B cell (primary cell): ENCODE measurements around the gene COG5. TPM values are rescaled to one million over a fixed set of nuclear protein-coding genes. Genes with fewer than 3 reads are reported as not detected.

Experiments
- ATAC-seq: fragments of 200-7000 bp; cut with Tn5 transposase; one replicate; pipeline ENCODE4 v1.10.0; 2021; ENCODE audit warnings: low read depth, mild to moderate bottlenecking, moderate number of reproducible peaks, moderate library complexity
- CTCF ChIA-PET: fragments of 350-600 bp; sonication (Branson Sonifier 250); formaldehyde crosslinking; loops from one replicate; lab custom pipeline; 2021; ENCODE audit warnings: antibody characterized with exemption, inconsistent platforms; lab: Charles Lee
- POLR2A ChIA-PET: fragments of 350-600 bp; sonication (Branson Sonifier 250); formaldehyde crosslinking; loops from one replicate; lab custom pipeline; 2021; ENCODE audit warnings: antibody characterized with exemption; lab: Charles Lee
- DNase-seq: peaks from one replicate; pipeline ENCODE4 v3.0.0; 2013
- H2AFZ ChIP-seq: 2 replicates; pipeline ENCODE4 v1.6.1; 2012; ENCODE audit warnings: mild to moderate bottlenecking, low read depth, low read length; ENCODE audit not compliant: insufficient read depth, poor library complexity, severe bottlenecking
- H3K27ac ChIP-seq, 2 donors: 1 replicate in 1 of 2; 2 replicates in 1 of 2; pipeline ENCODE4 v1.5.1; 2012 to 2013; ENCODE audit warnings: low read length in 2 of 2, mild to moderate bottlenecking in 2 of 2, moderate library complexity in 1 of 2
- H3K27me3 ChIP-seq, 4 experiments: fragments of 200-600 bp in 1 of 4; sonication (generic) in 1 of 4; replicated peaks in 1 of 4; 1 replicate in 2 of 4; 2 replicates in 2 of 4; pipeline versions ENCODE4 v1.6.1 to v1.7.0; 2013 to 2016; ENCODE audit warnings: low read length in 3 of 4, mild to moderate bottlenecking in 2 of 4, mixed read lengths in 1 of 4, moderate library complexity in 1 of 4; ENCODE audit not compliant: insufficient read depth in 4 of 4, control insufficient read depth in 3 of 4; ENCODE audit errors: control extremely low read depth in 1 of 4
- H3K36me3 ChIP-seq, 2 experiments: replicated peaks in 1 of 2; 1 replicate in 1 of 2; 2 replicates in 1 of 2; pipeline versions ENCODE4 v1.6.1 to v1.7.1; 2013; ENCODE audit warnings: low read length in 1 of 2; ENCODE audit not compliant: insufficient read depth in 2 of 2, control insufficient read depth in 1 of 2; ENCODE audit errors: control extremely low read depth in 1 of 2, extremely low read depth in 1 of 2
- H3K4me1 ChIP-seq, 2 donors: fragments of 200-600 bp in 1 of 2; sonication (generic) in 1 of 2; 1 replicate in 1 of 2; 2 replicates in 1 of 2; pipeline versions ENCODE4 v1.5.1 to v1.6.1; 2013 to 2017; ENCODE audit warnings: low read length in 2 of 2; ENCODE audit not compliant: control insufficient read depth in 2 of 2, insufficient read depth in 2 of 2
- H3K4me2 ChIP-seq: replicated peaks from 2 replicates; pipeline ENCODE3; 2012; ENCODE audit warnings: mild to moderate bottlenecking, low read depth, low read length; ENCODE audit not compliant: poor library complexity, severe bottlenecking
- H3K4me3 ChIP-seq, 5 experiments: fragments of 200-600 bp in 1 of 5; sonication (generic) in 1 of 5; 1 replicate in 3 of 5; 2 replicates in 2 of 5; pipeline versions ENCODE4 v1.5.1 to v1.7.0; 2011 to 2016; ENCODE audit warnings: low read length in 4 of 5, mild to moderate bottlenecking in 4 of 5, low read depth in 2 of 5, control low read depth in 1 of 5, moderate library complexity in 1 of 5; ENCODE audit not compliant: insufficient read depth in 1 of 5; ENCODE audit errors: control extremely low read depth in 1 of 5, extremely low read depth in 1 of 5
- H3K79me2 ChIP-seq: fragments of 200-600 bp; sonication (generic); one replicate; pipeline ENCODE4 v1.6.0; 2016; ENCODE audit warnings: low read length; ENCODE audit not compliant: control insufficient read depth, insufficient read depth
- H3K9ac ChIP-seq: fragments of 200-600 bp; sonication (generic); 2 replicates; pipeline ENCODE4 v1.6.1; 2017; ENCODE audit warnings: mild to moderate bottlenecking, low read length, moderate library complexity
- H3K9me3 ChIP-seq, 3 donors: one replicate each; pipeline versions ENCODE4 v1.6.1 to v1.7.1; 2013; ENCODE audit warnings: low read length in 2 of 3; ENCODE audit not compliant: control insufficient read depth in 2 of 3, insufficient read depth in 1 of 3; ENCODE audit errors: control extremely low read depth in 1 of 3
- H4K20me1 ChIP-seq: 2 replicates; pipeline ENCODE4 v1.6.0; 2012; ENCODE audit warnings: mild to moderate bottlenecking, low read length; ENCODE audit not compliant: insufficient read depth, control insufficient read depth, poor library complexity, severe bottlenecking
- H3K27ac Mint-ChIP-seq: one replicate; pipeline ENCODE4 v1.8.0; 2021; ENCODE audit warnings: mixed read lengths
- H3K27me3 Mint-ChIP-seq: one replicate; pipeline ENCODE4 v1.8.0; 2021; ENCODE audit warnings: mixed read lengths
- H3K4me1 Mint-ChIP-seq: one replicate; pipeline ENCODE4 v1.8.0; 2021; ENCODE audit warnings: mixed read lengths
- H3K4me3 Mint-ChIP-seq: one replicate; pipeline ENCODE4 v1.8.0; 2021; ENCODE audit warnings: mixed read lengths
- H3K9me3 Mint-ChIP-seq: one replicate; pipeline ENCODE4 v1.8.0; 2022; ENCODE audit warnings: mixed read lengths; ENCODE audit not compliant: insufficient read depth
- EZH2 ChIP-seq: IDR thresholded peaks from 2 replicates; pipeline ENCODE4 v1.6.1; 2012; ENCODE audit warnings: borderline replicate concordance, low read depth, mild to moderate bottlenecking, moderate library complexity, low read length; ENCODE audit not compliant: insufficient read depth, poor library complexity, severe bottlenecking
- WGBS: methylation state at CpG from one replicate; pipeline ENCODE4 v1.1.5; 2013; ENCODE audit warnings: missing lambda C conversion rate; ENCODE audit not compliant: insufficient coverage; 5-methylcytosine and 5-hydroxymethylcytosine counted together
- intact Hi-C: fragments of 100-400 bp; cut with micrococcal nuclease; formaldehyde crosslinking; loops from one replicate; pipeline ENCODE4 v1.10.0; 2022
- polyA plus RNA-seq: library from polyadenylated mRNA; depleted of rRNA; stranded (reverse); fragments of >200 nt; gene quantifications from 2 replicates; pipeline ENCODE4 v1.2.3, GENCODE V29; 2012
- total RNA-seq, 2 donors: library from RNA; stranded (reverse); fragments of 120-200 nt in 1 of 2; gene quantifications; 1 replicate in 1 of 2; 2 replicates in 1 of 2; pipeline versions ENCODE4 v1.2.3 to v1.2.4, GENCODE V29; 2013 to 2022
- TF ChIP-seq, protein P1 (sequence below): fragments of 200-600 bp; IDR thresholded peaks from one replicate; pipeline ENCODE4 v1.8.0; 2022; ENCODE audit warnings: antibody characterized with exemption, mild to moderate bottlenecking

COG5 gene
- total and polyA plus RNA-seq, 2 donors (not counting 1 experiment from before 2014, with no cell fraction given): 7.0 to 73.0 TPM

DNA sequence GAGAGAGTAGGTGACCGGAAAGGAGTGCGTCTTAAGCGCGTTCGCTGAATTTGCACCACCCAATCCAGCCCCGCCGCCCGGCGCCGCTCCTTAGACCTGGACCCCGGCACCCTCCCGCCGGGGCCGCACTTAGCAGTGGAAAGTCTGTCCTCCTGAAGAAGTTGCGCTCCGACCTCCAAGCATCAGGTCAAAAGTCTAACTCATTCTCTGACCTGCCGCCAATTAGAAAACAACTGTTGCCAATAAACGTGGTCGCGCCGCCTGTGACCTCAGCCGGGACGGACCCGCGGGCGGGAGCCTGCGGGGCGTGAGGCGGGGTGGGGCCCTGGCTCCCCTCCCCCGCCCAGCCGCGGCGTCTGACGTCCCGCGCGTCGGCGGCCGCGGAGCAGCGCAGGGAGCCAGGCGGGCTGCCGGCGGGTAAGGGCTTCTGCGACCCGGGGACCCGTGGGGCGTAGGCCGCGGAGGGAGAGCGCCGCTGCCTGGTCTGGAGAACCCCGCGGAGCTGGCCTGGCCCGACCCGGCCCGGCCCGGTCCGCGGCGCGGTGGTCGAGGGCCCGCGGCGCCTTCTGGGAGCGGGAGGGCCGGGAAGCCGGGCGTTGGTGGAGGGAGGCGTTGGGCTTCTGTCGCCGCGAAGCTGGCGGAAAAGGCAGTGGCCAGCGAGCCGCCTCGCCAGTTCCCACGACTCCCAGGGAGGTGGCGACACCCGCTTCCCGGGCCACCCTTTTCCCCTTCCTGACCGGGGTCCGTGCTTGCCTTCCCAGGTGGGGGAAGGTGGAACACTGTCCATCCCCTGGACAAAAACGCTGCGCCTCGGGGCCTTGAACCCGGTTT, 16.4 kb upstream of the COG5 start, which contains the start of gene BCAP29:
Gene BCAP29, plus strand, starts transcription at position 362 of the 831 bp plus-strand sequence. CDS start 527 bp downstream, outside the sequence.
- peak within 1 kb of the TSS; percentile 66 to 80 for H3K27ac ChIP-seq
- H3K27me3 ChIP-seq: no peaks in the 10 kb centered on the region
- peak within 1 kb of the TSS; percentile 94 for H3K9ac ChIP-seq
- ATAC-seq (peak; percentile 98), DNase-seq (peak; percentile 87)
- TF ChIP-seq, protein P1, sequence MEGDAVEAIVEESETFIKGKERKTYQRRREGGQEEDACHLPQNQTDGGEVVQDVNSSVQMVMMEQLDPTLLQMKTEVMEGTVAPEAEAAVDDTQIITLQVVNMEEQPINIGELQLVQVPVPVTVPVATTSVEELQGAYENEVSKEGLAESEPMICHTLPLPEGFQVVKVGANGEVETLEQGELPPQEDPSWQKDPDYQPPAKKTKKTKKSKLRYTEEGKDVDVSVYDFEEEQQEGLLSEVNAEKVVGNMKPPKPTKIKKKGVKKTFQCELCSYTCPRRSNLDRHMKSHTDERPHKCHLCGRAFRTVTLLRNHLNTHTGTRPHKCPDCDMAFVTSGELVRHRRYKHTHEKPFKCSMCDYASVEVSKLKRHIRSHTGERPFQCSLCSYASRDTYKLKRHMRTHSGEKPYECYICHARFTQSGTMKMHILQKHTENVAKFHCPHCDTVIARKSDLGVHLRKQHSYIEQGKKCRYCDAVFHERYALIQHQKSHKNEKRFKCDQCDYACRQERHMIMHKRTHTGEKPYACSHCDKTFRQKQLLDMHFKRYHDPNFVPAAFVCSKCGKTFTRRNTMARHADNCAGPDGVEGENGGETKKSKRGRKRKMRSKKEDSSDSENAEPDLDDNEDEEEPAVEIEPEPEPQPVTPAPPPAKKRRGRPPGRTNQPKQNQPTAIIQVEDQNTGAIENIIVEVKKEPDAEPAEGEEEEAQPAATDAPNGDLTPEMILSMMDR: no peak
- ChIA-PET POLR2A (interaction anchor here (0.6 to 2.2 kb wide), 3 partner anchors 16 to 102 kb away, joined by 3 to 6 read pairs (median 3); partner anchors contain the start of genes COG5 and DUS4L), CTCF (interaction anchor here (0.9 to 1.5 kb wide), 6 partner anchors 58 to 163 kb away, joined by 3 to 7 read pairs (median 3); no protein-coding TSS in a partner anchor)
- peak within 1 kb of the TSS; percentile 79 for H3K27ac Mint-ChIP-seq
- H4K20me1 ChIP-seq: no peaks in the 10 kb centered on the region
- peaks cover 5% of the 10 kb centered on the region for H3K79me2 ChIP-seq
- peaks cover 23% of the 10 kb centered on the region for H3K4me1 Mint-ChIP-seq
- no peaks in the 10 kb centered on the region for H3K27me3 Mint-ChIP-seq
- H3K9me3 Mint-ChIP-seq: no peaks in the 10 kb centered on the region
- no peaks in the 10 kb centered on the region for H3K9me3 ChIP-seq
- under 1% methylated on average over 83 of the region's 89 CpGs for WGBS
- peaks cover 2 to 4% of the 10 kb centered on the region in 2 experiments for H3K36me3 ChIP-seq
- intact Hi-C loops: loop anchor here (1.0 to 5.0 kb wide), 6 partner anchors 16 to 413 kb away; partner anchors contain the start of genes HBP1 and SLC26A4
- peaks cover 4 to 7% of the 10 kb centered on the region in 2 donors for H3K4me1 ChIP-seq
- H3K4me3 Mint-ChIP-seq: peak within 1 kb of the TSS; percentile 85
- peak within 1 kb of the TSS; percentile 85 for H3K4me2 ChIP-seq
- peak within 1 kb of the TSS; percentile 98 for H2AFZ ChIP-seq
- peak within 1 kb of the TSS; percentile 75 to 93 (median 85) for H3K4me3 ChIP-seq

DNA sequence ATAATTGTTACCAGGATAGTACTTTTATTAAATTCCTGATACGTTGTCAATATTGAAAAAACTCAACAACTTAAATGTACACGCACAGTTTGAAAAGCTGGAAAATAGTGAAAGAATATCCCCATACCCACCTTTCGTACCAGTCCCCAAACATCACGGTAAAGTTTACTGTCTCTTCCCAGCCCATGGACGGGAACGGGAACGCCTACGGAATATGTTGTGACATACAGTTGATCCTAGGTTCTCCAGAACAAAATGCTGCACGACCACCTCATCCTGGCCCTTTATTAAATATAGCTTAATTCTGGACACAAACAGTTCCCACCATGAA, 15.8 kb upstream of the COG5 start:
- WGBS: 0% methylated on average over 7 of the region's 9 CpGs
- H3K4me1 ChIP-seq: peaks cover 4 to 7% of the 10 kb centered on the region in 2 donors
- no peaks in the 10 kb centered on the region for H3K9me3 ChIP-seq
- no peaks in the 10 kb centered on the region for H3K9me3 Mint-ChIP-seq
- peaks cover 2 to 4% of the 10 kb centered on the region in 2 experiments for H3K36me3 ChIP-seq
- TF ChIP-seq EZH2: no peak
- TF ChIP-seq, protein P1: no peak
- no peaks in the 10 kb centered on the region for H3K27me3 ChIP-seq
- peak overlapping the region; percentile 94 for H3K9ac ChIP-seq
- DNase-seq (no peak), ATAC-seq (no peak)
- H3K27ac ChIP-seq: peak overlapping the region; percentile 66 to 80
- H3K79me2 ChIP-seq: peaks cover 5% of the 10 kb centered on the region
- POLR2A ChIA-PET: interaction anchor here (0.6 to 2.2 kb wide), 2 partner anchors 15 to 16 kb away, joined by 3 to 6 read pairs; partner anchors contain the start of genes COG5 and DUS4L
- intact Hi-C loops: no loop called here
- H2AFZ ChIP-seq: peak overlapping the region; percentile 98
- H3K4me3 ChIP-seq: peak overlapping the region; percentile 75 to 93 (median 85)
- H3K4me1 Mint-ChIP-seq: peaks cover 23% of the 10 kb centered on the region
- H3K4me2 ChIP-seq: peak overlapping the region; percentile 85
- H3K4me3 Mint-ChIP-seq: peak overlapping the region; percentile 85
- no peaks in the 10 kb centered on the region for H4K20me1 ChIP-seq
- CTCF ChIA-PET: interaction anchor here (0.7 to 1.5 kb wide), 4 partner anchors 38 to 164 kb away, joined by 3 to 4 read pairs (median 3); no protein-coding TSS in a partner anchor
- no peaks in the 10 kb centered on the region for H3K27me3 Mint-ChIP-seq
- peak overlapping the region; percentile 79 for H3K27ac Mint-ChIP-seq
